HG03457 (cell line): ENCODE data around the gene DLGAP5.

Experiments
- ATAC-seq: cut with Tn5 transposase; IDR thresholded peaks from one replicate; pipeline ENCODE4 v1.9.1; 2021; ENCODE audit warnings: moderate number of reproducible peaks; ENCODE audit not compliant: unreplicated experiment

DLGAP5 gene

DNA sequence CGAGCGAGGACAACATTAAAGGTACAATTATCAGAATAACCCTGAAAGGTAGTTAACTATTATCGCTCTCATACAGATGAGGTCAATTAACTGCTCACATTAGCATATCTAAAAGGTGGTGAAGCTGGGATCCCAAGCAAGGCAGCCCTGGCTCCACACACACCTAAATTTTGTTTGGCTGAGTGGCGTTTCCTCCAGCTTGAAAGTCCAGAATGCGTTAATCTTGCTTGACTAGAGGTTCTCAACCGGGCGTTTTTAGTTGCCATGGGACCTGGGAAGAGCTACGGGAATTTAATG is 531 bp downstream of the DLGAP5 start:
- no peak for ATAC-seq

GRCh38 chr14:55188686-55189295 is 2.6 kb downstream of the DLGAP5 start:
- ATAC-seq: no peak

- ATAC-seq: peak; percentile 67
Observed at GRCh38 chr14:55180434-55180833, 11.0 kb downstream of the DLGAP5 start.

GRCh38 chr14:55180006-55180405 is 11.4 kb downstream of the DLGAP5 start:
- ATAC-seq: no peak

DNA sequence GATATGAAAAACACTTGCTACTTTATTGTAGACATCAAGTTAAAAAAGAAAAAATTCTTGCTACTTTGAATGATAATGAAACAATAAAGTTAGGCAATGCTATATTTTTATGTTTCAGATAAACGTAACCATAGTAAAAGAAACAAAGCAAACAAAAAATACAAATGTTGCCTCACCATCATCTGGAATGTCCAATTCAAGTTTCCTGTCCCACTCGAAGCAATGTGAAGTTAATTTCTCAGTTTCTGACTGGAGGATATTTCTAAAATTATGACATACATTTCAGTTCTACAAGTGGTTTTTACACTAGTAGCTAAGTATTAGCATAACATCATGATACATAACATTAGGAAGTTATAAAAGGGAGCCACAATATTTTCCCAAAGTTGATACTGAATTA is 20.9 kb downstream of the DLGAP5 start:
- ATAC-seq: no peak

- ATAC-seq: no peak
Observed at GRCh38 chr14:55160989-55161388, 30.4 kb downstream of the DLGAP5 start.

DNA sequence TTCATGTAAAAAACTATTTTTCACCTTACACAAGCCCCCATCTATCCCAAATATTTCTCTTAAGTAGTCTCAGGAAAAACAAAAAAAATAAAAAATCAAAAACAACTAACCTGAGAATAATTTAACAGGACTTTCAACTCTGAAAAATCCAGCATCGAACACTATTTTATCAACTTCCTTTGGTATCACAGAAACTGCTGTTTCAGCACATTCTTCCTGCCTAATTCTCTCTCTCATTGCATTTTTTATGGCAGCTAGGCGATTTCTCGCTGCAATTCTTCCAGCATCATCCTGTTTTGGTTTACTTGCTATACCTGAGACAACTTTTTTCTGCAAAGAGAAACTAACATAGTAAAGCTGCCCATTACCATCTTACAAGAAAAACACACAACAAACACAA is 33.0 kb downstream of the DLGAP5 start:
- ATAC-seq: no peak

- no peak for ATAC-seq
Observed at GRCh38 chr14:55157080-55157479, 34.3 kb downstream of the DLGAP5 start.

GRCh38 chr14:55153951-55154350 is 37.4 kb downstream of the DLGAP5 start:
- ATAC-seq: no peak

GRCh38 chr14:55152052-55152753 is 39.2 kb downstream of the DLGAP5 start:
- ATAC-seq: no peak

GRCh38 chr14:55151601-55152000 is 39.8 kb downstream of the DLGAP5 start:
- ATAC-seq: no peak

- no peak for ATAC-seq
Observed at GRCh38 chr14:55146425-55146824, 45.0 kb downstream of the DLGAP5 start.

DNA sequence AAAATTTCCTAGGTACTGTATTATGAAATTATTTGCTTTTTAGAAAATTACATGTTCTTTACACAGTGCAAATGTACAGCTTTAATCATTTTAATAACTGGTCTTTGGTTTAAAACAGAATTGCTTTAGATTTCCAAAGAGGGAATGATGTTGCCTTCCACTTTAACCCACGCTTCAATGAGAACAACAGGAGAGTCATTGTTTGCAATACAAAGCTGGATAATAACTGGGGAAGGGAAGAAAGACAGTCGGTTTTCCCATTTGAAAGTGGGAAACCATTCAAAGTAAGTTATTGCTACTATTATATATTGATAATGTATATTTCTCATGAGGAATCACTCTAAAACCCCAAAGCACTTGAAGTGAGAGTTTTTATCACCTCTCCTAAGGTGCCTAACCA is 48.9 kb downstream of the DLGAP5 start:
- ATAC-seq: no peak

DNA sequence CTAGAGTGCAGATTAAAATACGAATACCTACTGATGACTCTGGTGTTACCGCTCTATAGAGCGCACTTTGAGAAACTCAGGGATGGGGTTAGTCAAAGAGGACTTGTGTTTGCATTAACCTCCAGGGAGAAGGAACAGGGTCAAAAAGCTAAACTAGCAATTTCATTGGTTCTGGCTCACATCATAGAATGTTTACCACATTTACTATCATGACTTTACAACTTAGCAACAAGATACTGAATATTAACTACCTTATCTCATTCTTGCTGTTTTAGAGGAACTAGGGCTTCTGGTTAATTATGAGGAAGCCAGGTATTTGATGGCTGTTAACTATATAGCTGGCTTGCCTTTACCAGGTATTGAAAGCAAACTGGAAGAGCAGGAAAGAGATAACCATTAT is 49.6 kb downstream of the DLGAP5 start:
- no peak for ATAC-seq

GRCh38 chr14:55139696-55140509 is 51.5 kb downstream of the DLGAP5 start:
- ATAC-seq: no peak

DNA sequence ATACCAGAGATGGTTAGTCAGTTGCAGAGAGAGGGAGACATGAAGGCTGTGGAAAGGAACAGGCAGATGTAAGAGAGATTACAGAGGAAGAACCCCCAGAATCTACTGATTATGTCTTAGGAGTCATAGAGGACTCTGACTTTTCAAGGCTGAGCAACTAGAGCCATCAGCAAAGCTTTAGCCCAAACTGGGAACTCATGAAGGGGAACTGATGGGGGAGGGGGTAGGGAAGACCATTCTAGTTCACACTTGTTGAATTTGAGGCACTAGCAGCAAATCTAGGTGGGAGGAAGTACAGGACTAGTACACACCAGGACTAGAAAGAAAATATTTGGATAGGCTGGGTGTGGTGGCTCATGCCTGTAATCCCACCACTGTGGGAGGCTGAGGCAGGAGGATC is 52.2 kb downstream of the DLGAP5 start:
- ATAC-seq: no peak

GRCh38 chr14:55138091-55138490 is 53.3 kb downstream of the DLGAP5 start:
- no peak for ATAC-seq

DNA sequence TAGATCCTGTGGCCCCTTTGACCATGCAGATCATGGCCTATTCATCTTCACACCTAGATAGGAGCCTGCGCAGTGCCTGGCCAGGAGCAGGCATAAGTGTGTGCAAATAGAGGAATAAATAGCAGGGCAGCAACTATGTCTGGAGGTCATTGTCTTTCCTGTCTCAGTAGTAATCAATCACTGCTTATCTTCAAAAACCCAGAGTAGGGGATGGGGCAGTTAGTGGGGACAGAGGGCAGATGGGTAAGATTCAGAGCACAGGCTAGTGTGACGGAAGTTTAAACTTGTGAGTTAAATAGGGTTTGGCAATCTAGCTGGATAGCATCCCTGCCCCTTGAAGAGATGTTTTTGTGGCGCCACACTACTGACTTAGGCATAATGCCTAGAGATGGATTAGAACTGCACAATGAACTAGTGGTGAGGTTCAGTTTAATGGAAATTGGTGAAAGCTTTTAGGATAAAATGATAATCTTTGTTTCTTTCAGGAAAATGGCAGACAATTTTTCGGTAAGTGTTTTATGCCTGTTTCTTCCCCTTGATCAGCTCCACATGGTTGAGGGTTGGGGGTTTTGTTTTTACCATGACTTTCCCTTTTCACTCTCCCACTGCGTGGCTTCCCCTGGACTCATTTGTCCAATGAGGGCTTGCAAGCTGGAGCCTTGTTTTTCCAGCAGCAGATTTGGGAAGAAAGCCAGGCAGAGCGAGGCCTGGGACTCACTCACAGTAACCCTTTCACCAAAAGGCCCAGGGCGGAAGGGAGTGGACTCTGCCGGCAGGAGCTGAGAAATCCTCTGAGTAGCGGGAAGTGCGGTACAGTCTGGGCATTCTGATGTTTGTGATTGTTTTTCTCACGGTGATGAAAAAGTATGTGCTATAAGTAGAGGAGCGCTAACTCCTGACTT is 54.2 kb downstream of the DLGAP5 start:
- no peak for ATAC-seq

- ATAC-seq: no peak
Observed at GRCh38 chr14:55136241-55136640, 55.1 kb downstream of the DLGAP5 start.

- ATAC-seq: no peak
Observed at GRCh38 chr14:55133416-55133815, 58.0 kb downstream of the DLGAP5 start.
